Astrocyte (in vitro differentiated cells and primary cell): ENCODE results near the gene DLGAP3. TPM values are rescaled to one million over a fixed set of nuclear protein-coding genes. Genes with fewer than 3 reads are reported as not detected.
A peak's percentile ranks its signal among the peaks of the same experiment; 100 is the strongest.

Experiments used
- DNase-seq: peaks from one replicate; pipeline ENCODE4 v3.0.0-alpha.2; 2010; ENCODE audit warnings: low read depth
- FAIRE-seq: peaks from 2 replicates; lab custom pipeline; 2011; peaks lifted over from hg19 to GRCh38; lab: Jason Lieb, UNC
- H2AFZ ChIP-seq: 2 replicates; pipeline ENCODE4 v1.6.0; 2012; ENCODE audit warnings: low read depth, low read length, inconsistent platforms
- H3K27ac ChIP-seq: 2 replicates; pipeline ENCODE4 v1.5.1; 2011; ENCODE audit warnings: low read depth, low read length, inconsistent platforms
- H3K27me3 ChIP-seq: 2 replicates; pipeline ENCODE4 v1.6.0; 2011; ENCODE audit warnings: low read length, inconsistent platforms; ENCODE audit not compliant: insufficient read depth
- H3K36me3 ChIP-seq: 2 replicates; pipeline ENCODE4 v1.5.1; 2011; ENCODE audit warnings: low read length, inconsistent platforms; ENCODE audit not compliant: insufficient read depth
- H3K4me1 ChIP-seq: 2 replicates; pipeline ENCODE4 v1.5.1; 2011; ENCODE audit warnings: low read length, inconsistent platforms; ENCODE audit not compliant: insufficient read depth
- H3K4me2 ChIP-seq: 2 replicates; pipeline ENCODE4 v1.6.0; 2012; ENCODE audit warnings: low read length, inconsistent platforms
- H3K4me3 ChIP-seq: 2 replicates; pipeline ENCODE4 v1.5.1; 2011; ENCODE audit warnings: low read depth, mild to moderate bottlenecking, low read length, inconsistent platforms; ENCODE audit not compliant: insufficient read depth
- H3K79me2 ChIP-seq: 2 replicates; pipeline ENCODE4 v1.6.0; 2012; ENCODE audit warnings: mild to moderate bottlenecking, low read length, inconsistent platforms; ENCODE audit not compliant: insufficient read depth
- H3K9ac ChIP-seq: 2 replicates; pipeline ENCODE4 v1.6.0; 2012; ENCODE audit warnings: mild to moderate bottlenecking, low read length, inconsistent platforms
- H3K9me3 ChIP-seq: 2 replicates; pipeline ENCODE4 v1.5.1; 2012; ENCODE audit warnings: low read depth, mild to moderate bottlenecking, low read length, inconsistent platforms; ENCODE audit not compliant: insufficient read depth
- H4K20me1 ChIP-seq: 2 replicates; pipeline ENCODE4 v1.6.0; 2012; ENCODE audit warnings: low read length, inconsistent platforms; ENCODE audit not compliant: insufficient read depth
- H3K27ac Mint-ChIP-seq: one replicate; pipeline ENCODE4 v1.8.0; 2021; ENCODE audit warnings: mild to moderate bottlenecking, mixed read lengths; ENCODE audit not compliant: unreplicated experiment
- H3K27me3 Mint-ChIP-seq: one replicate; pipeline ENCODE4 v1.8.0; 2021; ENCODE audit warnings: low read depth, mixed read lengths; ENCODE audit not compliant: unreplicated experiment
- H3K36me3 Mint-ChIP-seq: one replicate; pipeline ENCODE4 v1.8.0; 2021; ENCODE audit warnings: low read depth, mixed read lengths; ENCODE audit not compliant: unreplicated experiment
- H3K4me1 Mint-ChIP-seq: one replicate; pipeline ENCODE4 v1.8.0; 2021; ENCODE audit warnings: low read depth, mixed read lengths; ENCODE audit not compliant: unreplicated experiment
- H3K4me3 Mint-ChIP-seq: one replicate; pipeline ENCODE4 v1.8.0; 2021; ENCODE audit warnings: mild to moderate bottlenecking, moderate library complexity, mixed read lengths; ENCODE audit not compliant: unreplicated experiment
- H3K9me3 Mint-ChIP-seq: one replicate; pipeline ENCODE4 v1.8.0; 2021; ENCODE audit warnings: mild to moderate bottlenecking, mixed read lengths; ENCODE audit not compliant: unreplicated experiment
- CTCF ChIP-seq: IDR thresholded peaks from 2 replicates; pipeline ENCODE4 v1.5.1; 2011; ENCODE audit warnings: low read depth, mild to moderate bottlenecking, inconsistent platforms, low read length, moderate library complexity; ENCODE audit not compliant: insufficient read depth
- EZH2 ChIP-seq: IDR thresholded peaks from 2 replicates; pipeline ENCODE4 v1.6.1; 2012; ENCODE audit warnings: mild to moderate bottlenecking, low read length, inconsistent platforms; ENCODE audit not compliant: insufficient read depth
- total RNA-seq: library from RNA; stranded (reverse); gene quantifications from 2 replicates; pipeline ENCODE4 v1.2.1, GENCODE V29; 2021

DLGAP3 gene
- total RNA-seq, 1 donor from 2014 or later, result 2.7 TPM

- peaks cover 38% of the 10 kb centered on the region for H3K27me3 Mint-ChIP-seq
- no peak overlapping the region for H3K9ac ChIP-seq
- no peaks in the 10 kb centered on the region for H3K4me1 Mint-ChIP-seq
- no peak overlapping the region for H3K4me3 ChIP-seq
- no peak for FAIRE-seq
- DNase-seq, result no peak
- no peaks in the 10 kb centered on the region for H3K36me3 Mint-ChIP-seq
- H3K27me3 ChIP-seq, result peaks cover 10% of the 10 kb centered on the region
- no peak overlapping the region for H3K27ac ChIP-seq
- no peak overlapping the region for H3K4me2 ChIP-seq
- H3K79me2 ChIP-seq, result no peaks in the 10 kb centered on the region
- no peaks in the 10 kb centered on the region for H4K20me1 ChIP-seq
- no peaks in the 10 kb centered on the region for H3K9me3 Mint-ChIP-seq
- H2AFZ ChIP-seq, result no peak overlapping the region
- no peak overlapping the region for H3K27ac Mint-ChIP-seq
- TF ChIP-seq CTCF (no peak), EZH2 (no peak)
- no peaks in the 10 kb centered on the region for H3K36me3 ChIP-seq
- no peak overlapping the region for H3K4me3 Mint-ChIP-seq
- H3K9me3 ChIP-seq, result no peaks in the 10 kb centered on the region
- H3K4me1 ChIP-seq, result peaks cover 6% of the 10 kb centered on the region
Observed at GRCh38 chr1:34864759-34865158, 64.7 kb downstream of the DLGAP3 start.

DNA sequence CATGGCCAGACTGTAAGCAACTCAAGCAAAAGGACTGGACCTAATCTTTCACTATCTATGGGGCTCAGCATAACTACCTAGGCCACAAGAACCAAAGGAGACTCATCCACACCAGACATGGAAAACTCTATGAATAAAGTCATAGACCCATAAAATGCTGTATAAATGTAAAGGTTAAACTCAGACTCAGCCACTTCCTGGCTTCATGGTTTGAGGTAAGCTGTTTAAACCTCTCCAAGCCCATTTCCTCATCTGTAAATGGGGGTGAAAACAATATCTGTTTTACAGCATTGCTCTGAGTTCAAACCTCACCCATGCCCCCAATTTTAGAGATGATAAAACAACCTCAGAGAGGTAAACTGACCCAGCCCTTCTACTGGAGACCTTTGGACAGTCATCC is 65.9 kb downstream of the DLGAP3 start:
- H3K27ac Mint-ChIP-seq, result no peak overlapping the region
- H3K9me3 Mint-ChIP-seq, result no peaks in the 10 kb centered on the region
- H3K27me3 Mint-ChIP-seq, result peaks cover 38% of the 10 kb centered on the region
- H3K36me3 ChIP-seq, result no peaks in the 10 kb centered on the region
- peaks cover 10% of the 10 kb centered on the region for H3K27me3 ChIP-seq
- no peak overlapping the region for H3K27ac ChIP-seq
- no peak overlapping the region for H3K9ac ChIP-seq
- H3K9me3 ChIP-seq, result no peaks in the 10 kb centered on the region
- no peak for DNase-seq
- TF ChIP-seq EZH2 (no peak), CTCF (no peak)
- H3K4me1 Mint-ChIP-seq, result peaks cover 3% of the 10 kb centered on the region
- H2AFZ ChIP-seq, result no peak overlapping the region
- FAIRE-seq, result no peak
- no peak overlapping the region for H3K4me3 Mint-ChIP-seq
- no peak overlapping the region for H3K4me2 ChIP-seq
- peaks cover 4% of the 10 kb centered on the region for H4K20me1 ChIP-seq
- peaks cover 11% of the 10 kb centered on the region for H3K4me1 ChIP-seq
- H3K36me3 Mint-ChIP-seq, result no peaks in the 10 kb centered on the region
- peaks cover 12% of the 10 kb centered on the region for H3K79me2 ChIP-seq
- no peak overlapping the region for H3K4me3 ChIP-seq

DNA sequence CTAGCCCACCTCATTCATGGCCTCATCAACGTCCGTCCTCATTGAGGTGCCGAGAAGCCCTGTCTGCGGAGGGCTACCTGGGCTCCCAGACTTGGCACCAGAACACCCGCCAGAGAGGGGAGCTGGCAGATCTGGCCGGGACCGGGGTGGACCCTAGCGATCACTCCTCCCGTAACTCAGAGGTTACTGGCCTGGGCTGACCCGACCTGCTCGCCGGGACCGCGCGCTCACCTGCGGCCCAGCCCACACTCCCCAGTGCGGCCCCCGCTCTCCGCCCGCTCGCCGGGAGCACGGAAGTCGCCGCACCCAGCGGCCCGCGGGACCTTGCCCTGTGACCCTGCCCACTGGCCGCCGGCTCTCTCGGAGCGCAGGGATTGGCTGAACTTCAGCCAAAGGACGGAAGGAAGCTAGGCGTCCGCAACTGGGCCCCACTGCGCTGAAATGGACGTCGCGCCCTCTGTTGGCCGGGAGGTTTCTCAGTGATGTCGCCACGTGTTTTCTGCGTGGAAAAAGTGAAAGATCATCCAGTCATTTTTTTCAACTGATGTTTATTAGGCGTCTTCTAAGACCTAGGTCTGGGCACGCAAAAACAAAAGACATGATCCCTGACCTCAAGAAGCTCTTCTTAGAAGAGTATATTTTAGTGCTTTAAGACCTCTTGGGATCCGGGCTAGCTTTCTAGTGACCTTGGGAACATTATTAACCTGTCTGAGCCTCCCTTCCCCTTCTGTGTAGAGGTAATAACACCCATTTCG is 69.8 kb downstream of the DLGAP3 start, which contains the start of gene SMIM12:
Gene SMIM12, minus strand, starts transcription at position 304 of the 755 bp plus-strand sequence. CDS start 3,772 bp downstream, outside the sequence.
- Histone ChIP-seq H3K36me3 (peaks cover 8% of the 10 kb centered on the region), H3K79me2 (peaks cover 47% of the 10 kb centered on the region), H3K4me1 (peaks cover 12% of the 10 kb centered on the region), H3K27ac (peak within 1 kb of the TSS; percentile 67), H3K4me2 (peak within 1 kb of the TSS; percentile 98), H3K9me3 (no peaks in the 10 kb centered on the region), H3K27me3 (peaks cover 4% of the 10 kb centered on the region), H2AFZ (peak within 1 kb of the TSS; percentile 83), H3K4me3 (peak within 1 kb of the TSS; percentile 84), H3K9ac (peak within 1 kb of the TSS; percentile 92), H4K20me1 (peaks cover 35% of the 10 kb centered on the region)
- peaks cover 21% of the 10 kb centered on the region for H3K27me3 Mint-ChIP-seq
- peaks cover 5% of the 10 kb centered on the region for H3K36me3 Mint-ChIP-seq
- H3K9me3 Mint-ChIP-seq, result no peaks in the 10 kb centered on the region
- peak within 1 kb of the TSS; percentile 91 for H3K27ac Mint-ChIP-seq
- H3K4me1 Mint-ChIP-seq, result peaks cover 8% of the 10 kb centered on the region
- FAIRE-seq (no peak), DNase-seq (peak; percentile 83)
- TF ChIP-seq CTCF (peak; percentile 77), EZH2 (no peak)
- peak within 1 kb of the TSS; percentile 98 for H3K4me3 Mint-ChIP-seq
